22Rv1 (cell line): ENCODE results near the gene SULT1C3.

ENCODE experiments used
- ZFX ChIP-seq: fragments of 450-650 bp; IDR thresholded peaks from 2 replicates; pipeline ENCODE4 v1.6.1; 2017; ENCODE audit warnings: antibody characterized with exemption, borderline replicate concordance
- TF ChIP-seq, protein P1 (sequence below): fragments of 450-650 bp; IDR thresholded peaks from 2 replicates; pipeline ENCODE4 v1.5.1; 2017; ENCODE audit warnings: mild to moderate bottlenecking

DNA sequence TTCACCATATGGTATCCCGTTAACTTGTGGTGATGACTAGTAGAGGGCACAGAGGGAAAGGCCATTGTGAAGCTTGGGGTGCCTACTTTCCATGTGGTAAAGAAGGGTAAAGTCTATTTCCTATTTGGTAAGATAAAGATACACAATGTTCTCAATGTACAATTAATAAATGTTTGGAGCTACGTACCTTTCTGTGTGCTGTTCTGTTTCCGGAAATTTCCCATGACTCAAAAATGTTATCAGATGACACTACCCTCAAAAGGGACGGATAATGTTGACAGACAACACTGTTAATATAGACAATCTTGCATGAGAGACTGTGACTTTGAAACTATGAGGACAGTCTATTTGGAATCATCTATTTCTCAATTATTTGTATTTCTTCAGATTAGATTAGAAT, 4.2 kb upstream of the SULT1C3 start:
- TF ChIP-seq, protein P1, sequence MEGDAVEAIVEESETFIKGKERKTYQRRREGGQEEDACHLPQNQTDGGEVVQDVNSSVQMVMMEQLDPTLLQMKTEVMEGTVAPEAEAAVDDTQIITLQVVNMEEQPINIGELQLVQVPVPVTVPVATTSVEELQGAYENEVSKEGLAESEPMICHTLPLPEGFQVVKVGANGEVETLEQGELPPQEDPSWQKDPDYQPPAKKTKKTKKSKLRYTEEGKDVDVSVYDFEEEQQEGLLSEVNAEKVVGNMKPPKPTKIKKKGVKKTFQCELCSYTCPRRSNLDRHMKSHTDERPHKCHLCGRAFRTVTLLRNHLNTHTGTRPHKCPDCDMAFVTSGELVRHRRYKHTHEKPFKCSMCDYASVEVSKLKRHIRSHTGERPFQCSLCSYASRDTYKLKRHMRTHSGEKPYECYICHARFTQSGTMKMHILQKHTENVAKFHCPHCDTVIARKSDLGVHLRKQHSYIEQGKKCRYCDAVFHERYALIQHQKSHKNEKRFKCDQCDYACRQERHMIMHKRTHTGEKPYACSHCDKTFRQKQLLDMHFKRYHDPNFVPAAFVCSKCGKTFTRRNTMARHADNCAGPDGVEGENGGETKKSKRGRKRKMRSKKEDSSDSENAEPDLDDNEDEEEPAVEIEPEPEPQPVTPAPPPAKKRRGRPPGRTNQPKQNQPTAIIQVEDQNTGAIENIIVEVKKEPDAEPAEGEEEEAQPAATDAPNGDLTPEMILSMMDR = no peak
- no peak for TF ChIP-seq ZFX
